RWPE1 (cell line): ENCODE data around the gene TRIM59.

Experiments used
- CTCF ChIA-PET: fragments of 350-600 bp; sonication (Branson Sonifier 250); formaldehyde crosslinking; extraction: SDS; loops from one replicate; lab custom pipeline; 2021; lab: Yijun Ruan, JAX
- POLR2A ChIA-PET: fragments of 400-600 bp; formaldehyde crosslinking; extraction: SDS; loops from one replicate; lab custom pipeline; 2020; ENCODE audit warnings: antibody characterized with exemption; ENCODE audit not compliant: low non-redundant PET; lab: Yijun Ruan, JAX
- DNase-seq: peaks from one replicate; pipeline ENCODE4 v3.0.0; 2012; ENCODE audit warnings: low spot score
- H3K27ac ChIP-seq: fragments of 450-650 bp; 2 replicates; pipeline ENCODE4 v1.5.1; 2017
- CTCF ChIP-seq: fragments of 450-650 bp; conservative IDR thresholded peaks from 2 replicates; pipeline ENCODE4 v1.5.1; 2017; ENCODE audit warnings: low read depth, mild to moderate bottlenecking

TRIM59 gene

GRCh38 chr3:160435095-160435494, 14.5 kb downstream of the TRIM59 start:
- peak overlapping the region; percentile 55 for H3K27ac ChIP-seq
- ChIA-PET CTCF (interaction anchor here (0.5 to 1.2 kb wide), 2 partner anchors 22 to 169 kb away, joined by 3 read pairs; no protein-coding TSS in a partner anchor), POLR2A (interaction anchor here (2.0 kb wide), 1 partner anchor 14 kb away, joined by 8 read pairs; the partner anchor contains the start of gene TRIM59)
- no peak for TF ChIP-seq CTCF
- no peak for DNase-seq

- POLR2A ChIA-PET, result no interaction called here
- CTCF ChIA-PET, result no interaction called here
- no peak for DNase-seq
- TF ChIP-seq CTCF, result no peak
- no peak overlapping the region for H3K27ac ChIP-seq
These were observed 15.5 kb downstream of the TRIM59 start for GRCh38 chr3:160434071-160434470.

GRCh38 chr3:160427832-160428424, 21.7 kb downstream of the TRIM59 start:
- CTCF ChIA-PET, result no interaction called here

GRCh38 chr3:160417311-160417710, 32.3 kb downstream of the TRIM59 start:
- ChIA-PET POLR2A (no interaction called here), CTCF (no interaction called here)
- no peak for TF ChIP-seq CTCF
- no peak for DNase-seq
- H3K27ac ChIP-seq, result no peak overlapping the region

More at GRCh38 chr3:160427832-160428424, 21.7 kb downstream of the TRIM59 start:
- DNase-seq, result no peak
- POLR2A ChIA-PET, result no interaction called here
- H3K27ac ChIP-seq, result peak overlapping the region; percentile 29; the same call in 1 of the 2 replicates
- no peak for TF ChIP-seq CTCF

GRCh38 chr3:160413613-160414248, 35.9 kb downstream of the TRIM59 start:
- DNase-seq, result peak; percentile 59

GRCh38 chr3:160412477-160412876, 37.1 kb downstream of the TRIM59 start:
- no peak for DNase-seq
- ChIA-PET POLR2A (no interaction called here), CTCF (interaction anchor here (0.6 to 1.2 kb wide), 5 partner anchors 11 to 1988 kb away, joined by 3 to 7 read pairs (median 3); no protein-coding TSS in a partner anchor)
- no peak for TF ChIP-seq CTCF
- no peak overlapping the region for H3K27ac ChIP-seq

More at GRCh38 chr3:160413613-160414248, 35.9 kb downstream of the TRIM59 start:
- CTCF ChIA-PET, result interaction anchor here (0.5 to 1.2 kb wide), 12 partner anchors 10 to 407 kb away, joined by 3 to 12 read pairs (median 4); partner anchors contain the start of genes IFT80 and SMC4
- no peak overlapping the region for H3K27ac ChIP-seq
- peak; percentile 85 for TF ChIP-seq CTCF
- POLR2A ChIA-PET, result no interaction called here
